ENCODE measurements around the gene SUMF1.

- TF ChIP-seq CTCF (conservative IDR thresholded peaks at IDR 0.05; ENCODE audit: low read depth, low read length) = no peak
- TF ChIP-seq EZH2 (IDR thresholded peaks at IDR 0.05; ENCODE audit: low read length, unreplicated experiment) = no peak
Observed at GRCh38 chr3:4411833-4412232, 55.2 kb downstream of the SUMF1 start.

All from PC-3 (cell line).